GM18502 (cell line): ENCODE results near the gene FBXL16.

Experiments used
- ATAC-seq: cut with Tn5 transposase; IDR thresholded peaks from one replicate; pipeline ENCODE4 v1.9.1; 2021; ENCODE audit warnings: mild to moderate bottlenecking; ENCODE audit not compliant: unreplicated experiment, poor library complexity

FBXL16 gene

GRCh38 chr16:734981-735881 is 29.6 kb upstream of the FBXL16 start:
- ATAC-seq = no peak

- ATAC-seq = no peak
These were observed 28.8 kb upstream of the FBXL16 start for GRCh38 chr16:734208-734980.

GRCh38 chr16:733382-734207 is 28.0 kb upstream of the FBXL16 start:
- ATAC-seq = no peak

- no peak for ATAC-seq
These were observed 27.3 kb upstream of the FBXL16 start for GRCh38 chr16:732936-733335.

- ATAC-seq = no peak
These were observed 26.7 kb upstream of the FBXL16 start for GRCh38 chr16:732332-732731.

- no peak for ATAC-seq
These were observed 25.3 kb upstream of the FBXL16 start for GRCh38 chr16:730666-731509.

GRCh38 chr16:729768-730665 is 24.4 kb upstream of the FBXL16 start:
- ATAC-seq = no peak

GRCh38 chr16:728890-729744 is 23.5 kb upstream of the FBXL16 start:
- ATAC-seq = no peak

GRCh38 chr16:728131-728889 is 22.7 kb upstream of the FBXL16 start:
- peak; percentile 39 for ATAC-seq

- ATAC-seq = no peak
These were observed 21.8 kb upstream of the FBXL16 start for GRCh38 chr16:727291-727977.

GRCh38 chr16:726438-727290 is 21.1 kb upstream of the FBXL16 start, which contains the start of the genes CCDC78 and HAGHL:
TSS of gene CCDC78 (minus strand) at chr16:726443. CDS start at chr16:726367, 76 bp downstream.
TSS of gene HAGHL (plus strand) at chr16:727106. CDS start at chr16:727510, 404 bp downstream.
- ATAC-seq = no peak

GRCh38 chr16:726188-726437 is 20.5 kb upstream of the FBXL16 start:
- no peak for ATAC-seq

- no peak for ATAC-seq
These were observed 20.0 kb upstream of the FBXL16 start for GRCh38 chr16:725463-726187.

GRCh38 chr16:725041-725376 is 19.4 kb upstream of the FBXL16 start:
- ATAC-seq = no peak
